ENCODE data around the gene C4orf50.
A peak's percentile ranks its signal among the peaks of the same experiment; 100 is the strongest.
"Not testable (repeated sequence)": the region's sequence is repeated elsewhere in the genome, so short reads cannot be mapped to it uniquely, and the experiment has no call there.

Gene C4orf50

DNA sequence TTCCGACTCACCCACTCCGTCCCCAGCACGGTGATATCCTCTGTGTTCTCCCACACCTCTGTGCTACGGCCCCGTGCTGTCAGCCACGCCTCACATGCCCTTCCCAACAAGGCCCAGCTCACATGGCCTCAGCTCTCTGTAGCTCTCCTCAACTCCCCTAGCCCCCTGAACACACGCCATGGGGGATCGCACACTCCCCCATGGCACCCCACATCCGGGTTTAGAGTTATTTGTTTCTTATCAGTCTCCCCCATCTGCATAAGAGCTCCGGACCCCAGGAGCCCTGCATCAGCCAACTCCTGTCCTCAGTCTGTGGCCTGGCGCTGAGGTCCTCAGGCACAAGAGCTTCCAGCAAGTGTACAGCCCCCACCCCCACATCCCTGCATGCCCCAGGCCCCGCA is 7.0 kb downstream of the C4orf50 start:
- H3K4me1 ChIP-seq (ENCODE audit: control insufficient read depth, insufficient read depth, low read length), result peaks cover 2% of the 10 kb centered on the region
- H3K27me3 ChIP-seq (ENCODE audit: control insufficient read depth, insufficient read depth, low read length), result peaks cover 21% of the 10 kb centered on the region
- H3K36me3 ChIP-seq (ENCODE audit: control insufficient read depth, insufficient read depth, low read length), result no peaks in the 10 kb centered on the region
- no peaks in the 10 kb centered on the region for H3K9me3 ChIP-seq (ENCODE audit: control insufficient read depth, insufficient read depth, low read length)
- H3K4me3 ChIP-seq (ENCODE audit: low read depth, low read length), result no peak overlapping the region
- H3K9ac ChIP-seq (ENCODE audit: low read depth, low read length), result no peak overlapping the region

DNA sequence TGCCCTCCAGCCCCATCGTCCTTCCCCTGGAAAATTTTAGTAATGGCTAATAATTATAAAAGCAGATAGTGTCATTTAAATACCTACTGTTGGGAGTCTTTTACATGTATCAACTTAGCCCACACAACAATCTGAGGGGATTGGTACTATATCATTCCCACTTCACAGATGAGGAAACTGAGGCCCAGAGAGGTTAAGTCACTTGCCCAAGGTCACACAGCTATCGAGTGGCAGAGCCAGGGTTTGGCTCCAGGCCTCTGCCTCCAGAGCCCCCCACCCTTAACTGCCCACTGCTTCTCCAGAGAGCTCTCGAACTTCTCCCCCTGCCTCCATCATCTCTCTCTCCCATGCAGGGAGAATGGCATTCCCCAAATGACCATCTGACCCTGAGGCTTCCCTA is 7.4 kb downstream of the C4orf50 start:
- no peak overlapping the region for H3K4me3 ChIP-seq (ENCODE audit: low read depth, low read length)
- H3K27me3 ChIP-seq (ENCODE audit: control insufficient read depth, insufficient read depth, low read length), result peaks cover 21% of the 10 kb centered on the region
- H3K4me1 ChIP-seq (ENCODE audit: control insufficient read depth, insufficient read depth, low read length), result peaks cover 6% of the 10 kb centered on the region
- no peak overlapping the region for H3K9ac ChIP-seq (ENCODE audit: low read depth, low read length)
- no peaks in the 10 kb centered on the region for H3K36me3 ChIP-seq (ENCODE audit: control insufficient read depth, insufficient read depth, low read length)
- no peaks in the 10 kb centered on the region for H3K9me3 ChIP-seq (ENCODE audit: control insufficient read depth, insufficient read depth, low read length)

- Histone ChIP-seq H3K27me3 (ENCODE audit: control insufficient read depth, insufficient read depth, low read length) (peaks cover 21% of the 10 kb centered on the region), H3K4me3 (ENCODE audit: low read depth, low read length) (no peak overlapping the region), H3K36me3 (ENCODE audit: control insufficient read depth, insufficient read depth, low read length) (no peaks in the 10 kb centered on the region), H3K9me3 (ENCODE audit: control insufficient read depth, insufficient read depth, low read length) (no peaks in the 10 kb centered on the region), H3K4me1 (ENCODE audit: control insufficient read depth, insufficient read depth, low read length) (peaks cover 6% of the 10 kb centered on the region), H3K9ac (ENCODE audit: low read depth, low read length) (no peak overlapping the region)
These were observed 8.8 kb downstream of the C4orf50 start for GRCh38 chr4:6009452-6009851.

DNA sequence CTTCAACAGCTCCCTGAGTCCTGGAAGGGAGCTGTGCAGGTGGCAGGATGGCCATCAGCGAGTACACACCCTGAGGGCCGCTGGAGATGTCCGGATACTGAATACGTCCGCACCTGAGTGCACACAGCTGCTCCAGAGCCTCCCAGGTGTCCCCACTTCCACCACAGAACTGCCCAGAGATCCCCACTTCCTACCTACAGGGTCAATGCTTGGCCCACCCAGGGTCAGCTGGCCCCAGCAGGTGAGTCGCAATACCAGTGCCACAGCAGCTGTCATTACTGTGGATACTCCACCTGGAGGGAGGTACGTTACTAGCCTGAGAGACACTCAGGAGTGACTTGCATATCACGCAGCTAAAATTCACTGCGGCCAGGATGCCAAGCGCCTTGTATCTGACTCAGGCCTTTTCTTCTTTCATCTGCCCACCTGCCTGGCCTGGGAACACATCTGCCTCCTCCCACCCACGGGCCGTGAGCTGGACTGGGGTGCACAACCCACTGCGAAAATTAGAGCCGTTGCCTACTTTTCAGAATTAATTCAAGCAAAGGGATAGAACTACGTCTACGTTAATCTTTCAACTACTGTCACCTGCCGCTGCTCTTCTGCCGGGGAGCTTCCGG is 9.4 kb downstream of the C4orf50 start:
- H3K27me3 ChIP-seq (ENCODE audit: control insufficient read depth, insufficient read depth, low read length), result peaks cover 21% of the 10 kb centered on the region
- no peaks in the 10 kb centered on the region for H3K9me3 ChIP-seq (ENCODE audit: control insufficient read depth, insufficient read depth, low read length)
- H3K9ac ChIP-seq (ENCODE audit: low read depth, low read length), result no peak overlapping the region
- H3K4me3 ChIP-seq (ENCODE audit: low read depth, low read length), result no peak overlapping the region
- no peaks in the 10 kb centered on the region for H3K36me3 ChIP-seq (ENCODE audit: control insufficient read depth, insufficient read depth, low read length)
- H3K4me1 ChIP-seq (ENCODE audit: control insufficient read depth, insufficient read depth, low read length), result peaks cover 6% of the 10 kb centered on the region

- H3K9me3 ChIP-seq (ENCODE audit: control insufficient read depth, insufficient read depth, low read length), result no peaks in the 10 kb centered on the region
- peaks cover 6% of the 10 kb centered on the region for H3K4me1 ChIP-seq (ENCODE audit: control insufficient read depth, insufficient read depth, low read length)
- no peak overlapping the region for H3K9ac ChIP-seq (ENCODE audit: low read depth, low read length)
- H3K27me3 ChIP-seq (ENCODE audit: control insufficient read depth, insufficient read depth, low read length), result peaks cover 21% of the 10 kb centered on the region
- peak overlapping the region; percentile 7 for H3K4me3 ChIP-seq (ENCODE audit: low read depth, low read length)
- no peaks in the 10 kb centered on the region for H3K36me3 ChIP-seq (ENCODE audit: control insufficient read depth, insufficient read depth, low read length)
These were observed 10.1 kb downstream of the C4orf50 start for GRCh38 chr4:6008092-6008551.

GRCh38 chr4:6005175-6005574 is 13.1 kb downstream of the C4orf50 start:
- Histone ChIP-seq H3K27me3 (ENCODE audit: control insufficient read depth, insufficient read depth, low read length) (peaks cover 21% of the 10 kb centered on the region), H3K4me1 (ENCODE audit: control insufficient read depth, insufficient read depth, low read length) (peaks cover 6% of the 10 kb centered on the region), H3K36me3 (ENCODE audit: control insufficient read depth, insufficient read depth, low read length) (no peaks in the 10 kb centered on the region), H3K4me3 (ENCODE audit: low read depth, low read length) (no peak overlapping the region), H3K9ac (ENCODE audit: low read depth, low read length) (no peak overlapping the region), H3K9me3 (ENCODE audit: control insufficient read depth, insufficient read depth, low read length) (no peaks in the 10 kb centered on the region)

DNA sequence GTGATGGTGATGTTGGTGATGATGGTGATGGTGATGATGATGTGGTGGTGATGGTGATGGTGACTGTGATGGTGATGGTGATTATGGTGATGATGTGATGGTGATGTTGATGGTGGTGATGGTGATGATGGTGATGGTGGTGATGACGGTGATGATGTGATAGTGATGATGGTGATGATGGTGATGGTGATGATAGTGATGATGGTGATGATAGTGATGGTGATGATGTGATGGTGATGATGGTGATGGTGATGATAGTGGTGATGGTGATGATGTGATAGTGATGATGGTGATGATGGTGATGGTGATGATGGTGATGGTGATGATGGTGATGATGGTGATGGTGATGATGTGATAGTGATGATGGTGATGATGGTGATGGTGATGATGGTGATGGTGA is 14.7 kb downstream of the C4orf50 start:
- H3K4me3 ChIP-seq (ENCODE audit: low read depth, low read length); H3K4me1 ChIP-seq (ENCODE audit: control insufficient read depth, insufficient read depth, low read length); H3K36me3 ChIP-seq (ENCODE audit: control insufficient read depth, insufficient read depth, low read length); H3K9ac ChIP-seq (ENCODE audit: low read depth, low read length); H3K9me3 ChIP-seq (ENCODE audit: control insufficient read depth, insufficient read depth, low read length): not testable (repeated sequence)
- peaks cover 11% of the 10 kb centered on the region for H3K27me3 ChIP-seq (ENCODE audit: control insufficient read depth, insufficient read depth, low read length)

DNA sequence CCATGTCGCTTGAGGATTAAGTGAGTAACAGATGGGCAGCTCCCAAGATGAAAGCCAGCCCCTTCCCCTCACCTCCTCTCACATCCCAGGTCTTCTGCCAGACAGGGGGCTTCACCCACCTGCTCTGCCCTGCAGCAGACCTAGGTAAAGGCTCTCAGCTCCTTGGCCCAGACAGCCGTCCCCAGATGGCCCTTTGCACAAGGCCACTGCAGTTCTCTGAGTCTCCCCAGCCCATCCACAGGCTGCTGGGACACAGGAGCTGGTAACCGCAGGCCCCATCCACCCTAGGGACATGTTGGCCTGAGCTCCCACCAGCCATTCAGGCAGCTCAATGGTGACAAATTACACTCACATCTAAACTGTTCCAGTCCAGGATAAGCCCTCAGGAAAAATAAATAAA is 15.3 kb downstream of the C4orf50 start:
- no peaks in the 10 kb centered on the region for H3K36me3 ChIP-seq (ENCODE audit: control insufficient read depth, insufficient read depth, low read length)
- no peak overlapping the region for H3K4me3 ChIP-seq (ENCODE audit: low read depth, low read length)
- H3K9ac ChIP-seq (ENCODE audit: low read depth, low read length), result no peak overlapping the region
- H3K9me3 ChIP-seq (ENCODE audit: control insufficient read depth, insufficient read depth, low read length), result no peaks in the 10 kb centered on the region
- H3K27me3 ChIP-seq (ENCODE audit: control insufficient read depth, insufficient read depth, low read length), result peaks cover 10% of the 10 kb centered on the region
- peaks cover 6% of the 10 kb centered on the region for H3K4me1 ChIP-seq (ENCODE audit: control insufficient read depth, insufficient read depth, low read length)

- H3K9ac ChIP-seq (ENCODE audit: low read depth, low read length), result no peak overlapping the region
- H3K27me3 ChIP-seq (ENCODE audit: control insufficient read depth, insufficient read depth, low read length), result peaks cover 9% of the 10 kb centered on the region
- peaks cover 6% of the 10 kb centered on the region for H3K4me1 ChIP-seq (ENCODE audit: control insufficient read depth, insufficient read depth, low read length)
- H3K36me3 ChIP-seq (ENCODE audit: control insufficient read depth, insufficient read depth, low read length), result no peaks in the 10 kb centered on the region
- no peak overlapping the region for H3K4me3 ChIP-seq (ENCODE audit: low read depth, low read length)
- H3K9me3 ChIP-seq (ENCODE audit: control insufficient read depth, insufficient read depth, low read length), result no peaks in the 10 kb centered on the region
These were observed 15.8 kb downstream of the C4orf50 start for GRCh38 chr4:6002492-6002833.

GRCh38 chr4:6001680-6002491 is 16.3 kb downstream of the C4orf50 start:
- Histone ChIP-seq H3K9ac (ENCODE audit: low read depth, low read length) (no peak overlapping the region), H3K4me1 (ENCODE audit: control insufficient read depth, insufficient read depth, low read length) (peaks cover 6% of the 10 kb centered on the region), H3K27me3 (ENCODE audit: control insufficient read depth, insufficient read depth, low read length) (peaks cover 3% of the 10 kb centered on the region), H3K4me3 (ENCODE audit: low read depth, low read length) (no peak overlapping the region), H3K36me3 (ENCODE audit: control insufficient read depth, insufficient read depth, low read length) (no peaks in the 10 kb centered on the region), H3K9me3 (ENCODE audit: control insufficient read depth, insufficient read depth, low read length) (no peaks in the 10 kb centered on the region)

- H3K9me3 ChIP-seq (ENCODE audit: control insufficient read depth, insufficient read depth, low read length), result no peaks in the 10 kb centered on the region
- H3K9ac ChIP-seq (ENCODE audit: low read depth, low read length), result no peak overlapping the region
- H3K4me1 ChIP-seq (ENCODE audit: control insufficient read depth, insufficient read depth, low read length), result no peaks in the 10 kb centered on the region
- no peaks in the 10 kb centered on the region for H3K27me3 ChIP-seq (ENCODE audit: control insufficient read depth, insufficient read depth, low read length)
- no peak overlapping the region for H3K4me3 ChIP-seq (ENCODE audit: low read depth, low read length)
- no peaks in the 10 kb centered on the region for H3K36me3 ChIP-seq (ENCODE audit: control insufficient read depth, insufficient read depth, low read length)
These were observed 18.3 kb downstream of the C4orf50 start for GRCh38 chr4:5999830-6000365.

- no peak overlapping the region for H3K4me3 ChIP-seq (ENCODE audit: low read depth, low read length)
- H3K4me1 ChIP-seq (ENCODE audit: control insufficient read depth, insufficient read depth, low read length), result no peaks in the 10 kb centered on the region
- H3K36me3 ChIP-seq (ENCODE audit: control insufficient read depth, insufficient read depth, low read length), result no peaks in the 10 kb centered on the region
- no peak overlapping the region for H3K9ac ChIP-seq (ENCODE audit: low read depth, low read length)
- no peaks in the 10 kb centered on the region for H3K9me3 ChIP-seq (ENCODE audit: control insufficient read depth, insufficient read depth, low read length)
- H3K27me3 ChIP-seq (ENCODE audit: control insufficient read depth, insufficient read depth, low read length), result no peaks in the 10 kb centered on the region
These were observed 18.9 kb downstream of the C4orf50 start for GRCh38 chr4:5999356-5999755.
